GM21825 (cell line): ENCODE results near the gene CHST9.

Experiments
- ATAC-seq: cut with Tn5 transposase; IDR thresholded peaks from one replicate; pipeline ENCODE4 v1.9.1; 2021; ENCODE audit warnings: mild to moderate bottlenecking, moderate library complexity; ENCODE audit not compliant: unreplicated experiment

CHST9 gene

GRCh38 chr18:26874283-26874682 is 310.8 kb downstream of the CHST9 start:
- ATAC-seq, result no peak

GRCh38 chr18:26869640-26870039 is 315.5 kb downstream of the CHST9 start:
- no peak for ATAC-seq

GRCh38 chr18:26868968-26869586 is 316.0 kb downstream of the CHST9 start:
- ATAC-seq, result no peak

GRCh38 chr18:26867471-26867870 is 317.6 kb downstream of the CHST9 start:
- no peak for ATAC-seq

- no peak for ATAC-seq
These were observed 319.6 kb downstream of the CHST9 start, which contains the start of gene AQP4 for GRCh38 chr18:26865557-26865956. Gene AQP4, minus strand, starts transcription at chr18:26865707. Its CDS starts 18 bp downstream, at chr18:26865689.

- ATAC-seq, result no peak
These were observed 320.4 kb downstream of the CHST9 start for GRCh38 chr18:26864658-26865057.

GRCh38 chr18:26863921-26864497 is 321.1 kb downstream of the CHST9 start:
- ATAC-seq, result no peak

GRCh38 chr18:26863122-26863879 is 321.8 kb downstream of the CHST9 start:
- ATAC-seq, result no peak

- ATAC-seq, result no peak
These were observed 323.0 kb downstream of the CHST9 start for GRCh38 chr18:26862084-26862483.
